ENCODE data around the gene SH2D6. TPM values are rescaled to one million over a fixed set of nuclear protein-coding genes. Genes with fewer than 3 reads are reported as not detected.
"Not testable (repeated sequence)": the region's sequence is repeated elsewhere in the genome, so short reads cannot be mapped to it uniquely, and the experiment has no call there.

The SH2D6 gene
- total RNA-seq, 1 donor from 2014 or later: 0.96 TPM

- H3K9me3 Mint-ChIP-seq: no peaks in the 10 kb centered on the region
- intact Hi-C loops (cut with micrococcal nuclease): no loop called here
- no peaks in the 10 kb centered on the region for H3K27me3 Mint-ChIP-seq
- no peak overlapping the region for H3K27ac Mint-ChIP-seq
- no peak for DNase-seq
- H3K4me3 Mint-ChIP-seq: no peak overlapping the region
- no peaks in the 10 kb centered on the region for H3K4me1 Mint-ChIP-seq
- H3K36me3 Mint-ChIP-seq (ENCODE audit: low read depth): no peaks in the 10 kb centered on the region
Measured at GRCh38 chr2:85462322-85462721, 43.8 kb downstream of the SH2D6 start.

- Mint-ChIP-seq H3K36me3 (ENCODE audit: low read depth) (no peaks in the 10 kb centered on the region), H3K4me1 (no peaks in the 10 kb centered on the region), H3K9me3 (no peaks in the 10 kb centered on the region), H3K4me3 (no peak overlapping the region), H3K27me3 (no peaks in the 10 kb centered on the region), H3K27ac (no peak overlapping the region)
- intact Hi-C loops (cut with micrococcal nuclease): no loop called here
- DNase-seq: no peak
Measured at GRCh38 chr2:85468096-85468703, 49.7 kb downstream of the SH2D6 start.

GRCh38 chr2:85468704-85469349 lies 50.3 kb downstream of the SH2D6 start:
- intact Hi-C loops (cut with micrococcal nuclease): no loop called here
- Mint-ChIP-seq H3K27ac (no peak overlapping the region), H3K4me3 (no peak overlapping the region), H3K27me3 (no peaks in the 10 kb centered on the region), H3K36me3 (ENCODE audit: low read depth) (no peaks in the 10 kb centered on the region), H3K9me3 (no peaks in the 10 kb centered on the region), H3K4me1 (no peaks in the 10 kb centered on the region)
- no peak for DNase-seq

GRCh38 chr2:85470850-85471800 lies 52.6 kb downstream of the SH2D6 start:
- Mint-ChIP-seq H3K4me1 (no peaks in the 10 kb centered on the region), H3K36me3 (ENCODE audit: low read depth) (no peaks in the 10 kb centered on the region), H3K27me3 (no peaks in the 10 kb centered on the region), H3K4me3 (no peak overlapping the region), H3K9me3 (no peaks in the 10 kb centered on the region), H3K27ac (no peak overlapping the region)
- intact Hi-C loops (cut with micrococcal nuclease): no loop called here
- DNase-seq: no peak

- intact Hi-C loops (cut with micrococcal nuclease): no loop called here
- no peaks in the 10 kb centered on the region for H3K9me3 Mint-ChIP-seq
- DNase-seq: no peak
- H3K27ac Mint-ChIP-seq: no peak overlapping the region
- H3K4me3 Mint-ChIP-seq: no peak overlapping the region
- no peaks in the 10 kb centered on the region for H3K27me3 Mint-ChIP-seq
- H3K36me3 Mint-ChIP-seq (ENCODE audit: low read depth): no peaks in the 10 kb centered on the region
- no peaks in the 10 kb centered on the region for H3K4me1 Mint-ChIP-seq
Measured at GRCh38 chr2:85472261-85472660, 53.7 kb downstream of the SH2D6 start.

- no peaks in the 10 kb centered on the region for H3K27me3 Mint-ChIP-seq
- DNase-seq: no peak
- no peaks in the 10 kb centered on the region for H3K36me3 Mint-ChIP-seq (ENCODE audit: low read depth)
- intact Hi-C loops (cut with micrococcal nuclease): no loop called here
- H3K27ac Mint-ChIP-seq: no peak overlapping the region
- H3K4me3 Mint-ChIP-seq: no peak overlapping the region
- H3K9me3 Mint-ChIP-seq: no peaks in the 10 kb centered on the region
- H3K4me1 Mint-ChIP-seq: no peaks in the 10 kb centered on the region
Measured at GRCh38 chr2:85475799-85476490, 57.4 kb downstream of the SH2D6 start.

GRCh38 chr2:85476624-85477023 lies 58.1 kb downstream of the SH2D6 start:
- intact Hi-C loops (cut with micrococcal nuclease): no loop called here
- H3K4me1 Mint-ChIP-seq: no peaks in the 10 kb centered on the region
- no peaks in the 10 kb centered on the region for H3K9me3 Mint-ChIP-seq
- no peaks in the 10 kb centered on the region for H3K36me3 Mint-ChIP-seq (ENCODE audit: low read depth)
- no peak overlapping the region for H3K27ac Mint-ChIP-seq
- no peak for DNase-seq
- H3K4me3 Mint-ChIP-seq: no peak overlapping the region
- peaks cover 2% of the 10 kb centered on the region for H3K27me3 Mint-ChIP-seq

- Mint-ChIP-seq H3K4me1 (no peaks in the 10 kb centered on the region), H3K36me3 (ENCODE audit: low read depth) (no peaks in the 10 kb centered on the region), H3K27me3 (peaks cover 4% of the 10 kb centered on the region), H3K9me3 (peaks cover 4% of the 10 kb centered on the region), H3K27ac (no peak overlapping the region), H3K4me3 (no peak overlapping the region)
- intact Hi-C loops (cut with micrococcal nuclease): no loop called here
- no peak for DNase-seq
Measured at GRCh38 chr2:85477884-85478283, 59.4 kb downstream of the SH2D6 start.

- Mint-ChIP-seq H3K27me3 (peaks cover 4% of the 10 kb centered on the region), H3K27ac (no peak overlapping the region), H3K36me3 (ENCODE audit: low read depth) (no peaks in the 10 kb centered on the region), H3K4me1 (no peaks in the 10 kb centered on the region), H3K9me3 (peaks cover 8% of the 10 kb centered on the region), H3K4me3 (no peak overlapping the region)
- intact Hi-C loops (cut with micrococcal nuclease): no loop called here
- DNase-seq: no peak
Measured at GRCh38 chr2:85481818-85482777, 63.6 kb downstream of the SH2D6 start.

GRCh38 chr2:85484615-85485014 lies 66.1 kb downstream of the SH2D6 start:
- H3K27ac Mint-ChIP-seq; H3K9me3 Mint-ChIP-seq; DNase-seq; H3K4me1 Mint-ChIP-seq; H3K36me3 Mint-ChIP-seq (ENCODE audit: low read depth); intact Hi-C loops (cut with micrococcal nuclease); H3K4me3 Mint-ChIP-seq; H3K27me3 Mint-ChIP-seq: not testable (repeated sequence)

GRCh38 chr2:85485815-85486214 lies 67.3 kb downstream of the SH2D6 start:
- peaks cover 8% of the 10 kb centered on the region for H3K9me3 Mint-ChIP-seq
- H3K27ac Mint-ChIP-seq: no peak overlapping the region
- no peak for DNase-seq
- intact Hi-C loops (cut with micrococcal nuclease): no loop called here
- H3K27me3 Mint-ChIP-seq: peaks cover 4% of the 10 kb centered on the region
- no peaks in the 10 kb centered on the region for H3K36me3 Mint-ChIP-seq (ENCODE audit: low read depth)
- H3K4me3 Mint-ChIP-seq: no peak overlapping the region
- H3K4me1 Mint-ChIP-seq: no peaks in the 10 kb centered on the region
